ENCODE data around the gene BBOF1. TPM values are rescaled to one million over a fixed set of nuclear protein-coding genes. Genes with fewer than 3 reads are reported as not detected.
"Not testable (repeated sequence)": the region's sequence is repeated elsewhere in the genome, so short reads cannot be mapped to it uniquely, and the experiment has no call there.

Gene BBOF1
- total and polyA plus RNA-seq, 2 donors (not counting 3 experiments of a cell fraction or from before 2014, with no cell fraction given), result 0.63 to 2.3 TPM

DNA sequence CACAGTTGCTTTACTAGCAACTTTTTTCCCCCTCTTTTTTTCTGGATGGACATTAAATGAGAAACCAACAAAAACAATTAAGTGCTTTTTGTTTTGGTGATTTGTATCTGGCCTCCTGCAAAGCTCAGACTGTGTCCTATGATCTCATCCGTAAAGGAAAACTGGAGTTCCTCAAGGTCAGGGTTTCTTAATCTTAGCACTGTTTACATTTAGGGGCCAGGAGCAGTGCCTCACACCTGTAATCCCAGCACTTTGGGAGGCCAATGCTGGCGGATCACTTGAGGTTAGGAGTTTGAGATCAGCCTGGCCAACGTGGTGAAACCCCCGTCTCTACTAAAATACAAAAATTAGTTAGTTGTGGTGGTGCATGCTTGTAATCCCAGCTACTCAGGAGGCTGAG, 28.1 kb upstream of the BBOF1 start:
- dilution Hi-C loops (cut with MboI; ENCODE audit: extremely low pct_ligation_motif_present, low sequenced_read_pairs) (no loop called here), intact Hi-C loops (cut with micrococcal nuclease) (no loop called here)
- peaks cover 3% of the 10 kb centered on the region in 2 experiments for H3K36me3 ChIP-seq (ENCODE audit: control insufficient read depth in 2 of 2, extremely low read depth in 1 of 2, insufficient read depth in 2 of 2, low read length in 2 of 2)
- H3K27ac ChIP-seq (ENCODE audit: insufficient read depth, low read depth, low read length), result no peak overlapping the region
- no peak for TF ChIP-seq EZH2 (IDR thresholded peaks at IDR 0.05; ENCODE audit: borderline replicate concordance, low read depth, low read length, severe bottlenecking)
- no peak for TF ChIP-seq POLR2A (IDR thresholded peaks at IDR 0.05; ENCODE audit: low read depth, low read length)
- no peak for TF ChIP-seq JUN (IDR thresholded peaks at IDR 0.05; ENCODE audit: borderline replicate concordance, insufficient read depth, insufficient read length, low read depth)
- TF ChIP-seq, protein P1, sequence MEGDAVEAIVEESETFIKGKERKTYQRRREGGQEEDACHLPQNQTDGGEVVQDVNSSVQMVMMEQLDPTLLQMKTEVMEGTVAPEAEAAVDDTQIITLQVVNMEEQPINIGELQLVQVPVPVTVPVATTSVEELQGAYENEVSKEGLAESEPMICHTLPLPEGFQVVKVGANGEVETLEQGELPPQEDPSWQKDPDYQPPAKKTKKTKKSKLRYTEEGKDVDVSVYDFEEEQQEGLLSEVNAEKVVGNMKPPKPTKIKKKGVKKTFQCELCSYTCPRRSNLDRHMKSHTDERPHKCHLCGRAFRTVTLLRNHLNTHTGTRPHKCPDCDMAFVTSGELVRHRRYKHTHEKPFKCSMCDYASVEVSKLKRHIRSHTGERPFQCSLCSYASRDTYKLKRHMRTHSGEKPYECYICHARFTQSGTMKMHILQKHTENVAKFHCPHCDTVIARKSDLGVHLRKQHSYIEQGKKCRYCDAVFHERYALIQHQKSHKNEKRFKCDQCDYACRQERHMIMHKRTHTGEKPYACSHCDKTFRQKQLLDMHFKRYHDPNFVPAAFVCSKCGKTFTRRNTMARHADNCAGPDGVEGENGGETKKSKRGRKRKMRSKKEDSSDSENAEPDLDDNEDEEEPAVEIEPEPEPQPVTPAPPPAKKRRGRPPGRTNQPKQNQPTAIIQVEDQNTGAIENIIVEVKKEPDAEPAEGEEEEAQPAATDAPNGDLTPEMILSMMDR (IDR thresholded peaks at IDR 0.05; ENCODE audit: extremely low read depth in 1 of 2, insufficient read depth in 1 of 2, low read depth in 1 of 2, low read length in 2 of 2), result no peak
- no peak for TF ChIP-seq GATA2 (IDR thresholded peaks at IDR 0.05; ENCODE audit: insufficient read depth, insufficient read length, low read depth, low read length)
- TF ChIP-seq FOS (IDR thresholded peaks at IDR 0.05; ENCODE audit: borderline replicate concordance, insufficient read depth, low read length), result no peak
- TF ChIP-seq, protein P2, sequence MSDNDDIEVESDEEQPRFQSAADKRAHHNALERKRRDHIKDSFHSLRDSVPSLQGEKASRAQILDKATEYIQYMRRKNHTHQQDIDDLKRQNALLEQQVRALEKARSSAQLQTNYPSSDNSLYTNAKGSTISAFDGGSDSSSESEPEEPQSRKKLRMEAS (IDR thresholded peaks at IDR 0.05; ENCODE audit: insufficient read depth, insufficient read length), result no peak
- TF ChIP-seq MYC (IDR thresholded peaks at IDR 0.05; ENCODE audit: low read depth, low read length), result no peak
- no peak for TF ChIP-seq POLR2AphosphoS5 (IDR thresholded peaks at IDR 0.05; ENCODE audit: insufficient read depth, low read depth, low read length)
- H3K9me3 ChIP-seq (replicated peaks; ENCODE audit: control insufficient read depth, insufficient read depth, low read length), result no peaks in the 10 kb centered on the region
- H4K20me1 ChIP-seq (replicated peaks; ENCODE audit: control insufficient read depth, extremely low read depth, insufficient read depth, low read length), result no peaks in the 10 kb centered on the region
- H3K4me3 ChIP-seq (replicated peaks in 1 of 3; ENCODE audit: insufficient read depth in 1 of 3, low read depth in 1 of 3, low read length in 3 of 3), result no peak overlapping the region
- H3K79me2 ChIP-seq (ENCODE audit: control insufficient read depth, insufficient read depth, low read length), result no peaks in the 10 kb centered on the region
- no peak overlapping the region for H3K4me2 ChIP-seq (ENCODE audit: insufficient read depth, low read length)
- DNase-seq (ENCODE audit: low read depth, low spot score) (no peak), FAIRE-seq (no peak)
- no TSS peak for BruUV-seq (replicated peaks)
- CTCF ChIA-PET, result no interaction called here
- no peak overlapping the region for H2AFZ ChIP-seq (ENCODE audit: low read depth, low read length)
- no peaks in the 10 kb centered on the region for H3K4me1 ChIP-seq (ENCODE audit: control insufficient read depth, extremely low read depth, insufficient read depth, low read length)
- H3K9ac ChIP-seq (replicated peaks; ENCODE audit: extremely low read depth, insufficient read depth, low read length), result no peak overlapping the region
- POLR2A ChIA-PET, result no interaction called here
- no peaks in the 10 kb centered on the region for H3K27me3 ChIP-seq (ENCODE audit: control insufficient read depth in 2 of 2, insufficient read depth in 2 of 2, low read length in 2 of 2)
- no peaks in the 10 kb centered on the region for H3K9me1 ChIP-seq (replicated peaks; ENCODE audit: control insufficient read depth, extremely low read depth, insufficient read depth, low read length)

DNA sequence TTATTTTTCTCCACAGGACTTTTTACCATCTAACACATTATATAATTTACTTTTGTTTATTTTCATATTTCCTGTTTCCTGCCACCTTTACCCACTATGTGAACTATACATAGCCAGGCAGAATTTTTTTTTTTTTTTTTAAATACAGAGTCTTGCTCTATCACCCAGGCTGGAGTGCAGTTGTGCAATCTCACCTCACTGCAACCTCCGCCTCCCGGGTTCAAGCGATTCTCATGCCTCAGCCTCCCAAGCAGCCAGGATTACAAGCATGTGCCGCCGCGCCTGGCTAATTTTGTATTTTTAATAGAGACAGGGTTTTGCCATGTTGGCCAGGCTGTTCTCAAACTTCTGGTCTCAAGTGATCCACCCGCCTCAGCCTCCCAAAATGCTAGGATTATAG, 24.2 kb upstream of the BBOF1 start:
- BruUV-seq (replicated peaks); FAIRE-seq; H3K9ac ChIP-seq (replicated peaks; ENCODE audit: extremely low read depth, insufficient read depth, low read length); H3K4me3 ChIP-seq (replicated peaks in 1 of 3; ENCODE audit: insufficient read depth in 1 of 3, low read depth in 1 of 3, low read length in 3 of 3); H4K20me1 ChIP-seq (replicated peaks; ENCODE audit: control insufficient read depth, extremely low read depth, insufficient read depth, low read length); H2AFZ ChIP-seq (ENCODE audit: low read depth, low read length); H3K36me3 ChIP-seq (ENCODE audit: control insufficient read depth in 2 of 2, extremely low read depth in 1 of 2, insufficient read depth in 2 of 2, low read length in 2 of 2); H3K4me2 ChIP-seq (ENCODE audit: insufficient read depth, low read length); DNase-seq (ENCODE audit: low read depth, low spot score); H3K9me3 ChIP-seq (replicated peaks; ENCODE audit: control insufficient read depth, insufficient read depth, low read length); H3K4me1 ChIP-seq (ENCODE audit: control insufficient read depth, extremely low read depth, insufficient read depth, low read length); H3K27ac ChIP-seq (ENCODE audit: insufficient read depth, low read depth, low read length); H3K9me1 ChIP-seq (replicated peaks; ENCODE audit: control insufficient read depth, extremely low read depth, insufficient read depth, low read length); CTCF ChIA-PET; H3K27me3 ChIP-seq (ENCODE audit: control insufficient read depth in 2 of 2, insufficient read depth in 2 of 2, low read length in 2 of 2); dilution Hi-C loops (cut with MboI; ENCODE audit: extremely low pct_ligation_motif_present, low sequenced_read_pairs); H3K79me2 ChIP-seq (ENCODE audit: control insufficient read depth, insufficient read depth, low read length); POLR2A ChIA-PET; intact Hi-C loops (cut with micrococcal nuclease): not testable (repeated sequence)

Data from endothelial cell of umbilical vein (primary cell).